HepG2 (cell line): ENCODE measurements around the gene KCTD6. TPM values are rescaled to one million over a fixed set of nuclear protein-coding genes. Genes with fewer than 3 reads are reported as not detected.

Experiments used
- FOXK2 ChIP-seq: fragments of 450-650 bp; IDR thresholded peaks from 2 replicates; pipeline ENCODE4 v1.6.1; 2016
- HNRNPL ChIP-seq: fragments of 200-400 bp; formaldehyde crosslinking; IDR thresholded peaks from 2 replicates; pipeline ENCODE4 v1.6.1; 2017; ENCODE audit warnings: mild to moderate bottlenecking, low read depth, low read length
- PPARG ChIP-seq: conservative IDR thresholded peaks from 2 replicates; pipeline ENCODE4 v1.6.1; 2016; ENCODE audit warnings: missing biosample characterization, missing genetic modification reagents
- SIN3A ChIP-seq: IDR thresholded peaks from 2 replicates; pipeline ENCODE4 v1.6.1; 2011; ENCODE audit warnings: low read depth, mild to moderate bottlenecking, control low read depth, low read length, borderline replicate concordance
- SUZ12 ChIP-seq: fragments of 150-350 bp; IDR thresholded peaks from 2 replicates; pipeline ENCODE4 v1.6.1; 2014; ENCODE audit warnings: low read depth, low read length
- ZBTB26 ChIP-seq: IDR thresholded peaks from 2 replicates; pipeline ENCODE4 v1.6.1; 2016; ENCODE audit warnings: missing compliant biosample characterization, missing genetic modification reagents, borderline replicate concordance
- ZFP62 ChIP-seq: sonication (generic); formaldehyde crosslinking; IDR thresholded peaks from 2 replicates; pipeline ENCODE4 v1.4.0; 2020; ENCODE audit warnings: missing genetic modification reagents
- ZNF101 ChIP-seq: sonication (generic); formaldehyde crosslinking; IDR thresholded peaks from 2 replicates; pipeline ENCODE4 v1.4.0; 2020; ENCODE audit warnings: mild to moderate bottlenecking, low read depth, missing genetic modification reagents, borderline replicate concordance
- ZNF256 ChIP-seq: sonication (generic); formaldehyde crosslinking; conservative IDR thresholded peaks from 2 replicates; pipeline ENCODE4 v1.4.0; 2020; ENCODE audit warnings: missing genetic modification reagents
- ZNF44 ChIP-seq: sonication (generic); formaldehyde crosslinking; IDR thresholded peaks from 2 replicates; pipeline ENCODE4 v1.5.1; 2020; ENCODE audit warnings: mild to moderate bottlenecking, missing genetic modification reagents
- ZNF652 ChIP-seq: IDR thresholded peaks from 2 replicates; pipeline ENCODE4 v1.6.1; 2016; ENCODE audit warnings: low read depth, borderline replicate concordance
- ZNF747 ChIP-seq: sonication (generic); formaldehyde crosslinking; IDR thresholded peaks from 2 replicates; pipeline ENCODE4 v1.8.1; 2023; ENCODE audit warnings: missing genetic modification reagents, mild to moderate bottlenecking, borderline replicate concordance
- ZNF768 ChIP-seq: sonication (generic); formaldehyde crosslinking; IDR thresholded peaks from 2 replicates; pipeline ENCODE4 v1.4.0; 2020; ENCODE audit warnings: missing genetic modification reagents
- ZNF772 ChIP-seq: sonication (generic); formaldehyde crosslinking; IDR thresholded peaks from 2 replicates; pipeline ENCODE4 v1.5.0; 2020; ENCODE audit warnings: mild to moderate bottlenecking, missing genetic modification reagents
- ZNF782 ChIP-seq: sonication (generic); formaldehyde crosslinking; IDR thresholded peaks from 2 replicates; pipeline ENCODE4 v1.4.0; 2020; ENCODE audit warnings: missing genetic modification reagents, mild to moderate bottlenecking, borderline replicate concordance
- ZNF784 ChIP-seq: sonication (generic); formaldehyde crosslinking; IDR thresholded peaks from 2 replicates; pipeline ENCODE4 v1.5.1; 2020; ENCODE audit warnings: missing genetic modification reagents, mild to moderate bottlenecking, borderline replicate concordance
- ZNF878 ChIP-seq: sonication (generic); formaldehyde crosslinking; IDR thresholded peaks from 2 replicates; pipeline ENCODE4 v1.8.1; 2023; ENCODE audit warnings: mild to moderate bottlenecking, missing genetic modification reagents, moderate library complexity
- polyA plus RNA-seq, 8 experiments: library from polyadenylated mRNA; depleted of rRNA in 3 of 8; stranded (reverse) in 7 of 8; unstranded in 1 of 8; fragments of >200 nt; fragmentation: Illumina TruSeq in 4 of 8; extraction: Trizol in 4 of 8; gene quantifications; 2 replicates each; pipeline versions ENCODE4 v1.2.1 to v1.2.3, GENCODE V29; 2011 to 2016; ENCODE audit warnings: low read depth in 4 of 8, missing spikeins in 1 of 8, mixed read lengths in 1 of 8; ENCODE audit not compliant: insufficient read depth in 1 of 8
- total RNA-seq, 5 experiments: library from RNA; depleted of rRNA; stranded (reverse); fragments of >200 nt; fragmentation: Illumina TruSeq; extraction: Trizol; gene quantifications; 2 replicates each; pipeline ENCODE4 v1.2.3, GENCODE V29; 2016; ENCODE audit warnings: low read depth in 1 of 5
- TF ChIP-seq, protein P1 (sequence below): sonication (generic); formaldehyde crosslinking; IDR thresholded peaks from 2 replicates; pipeline ENCODE4 v1.5.0; 2020; ENCODE audit warnings: missing genetic modification reagents
- TF ChIP-seq, protein P2 (sequence below): fragments of 450-650 bp; IDR thresholded peaks from 2 replicates; pipeline ENCODE4 v1.6.1; 2017; ENCODE audit warnings: mild to moderate bottlenecking
- TF ChIP-seq, protein P3 (sequence below): sonication (generic); formaldehyde crosslinking; IDR thresholded peaks from 2 replicates; pipeline ENCODE4 v1.5.1; 2020; ENCODE audit warnings: mild to moderate bottlenecking, missing genetic modification reagents, moderate library complexity

KCTD6 gene
- total and polyA plus RNA-seq, 2 of the 13 experiments (the other 11 are each of a cell fraction or from before 2014, with no cell fraction given): 13.4 to 14.2 TPM

DNA sequence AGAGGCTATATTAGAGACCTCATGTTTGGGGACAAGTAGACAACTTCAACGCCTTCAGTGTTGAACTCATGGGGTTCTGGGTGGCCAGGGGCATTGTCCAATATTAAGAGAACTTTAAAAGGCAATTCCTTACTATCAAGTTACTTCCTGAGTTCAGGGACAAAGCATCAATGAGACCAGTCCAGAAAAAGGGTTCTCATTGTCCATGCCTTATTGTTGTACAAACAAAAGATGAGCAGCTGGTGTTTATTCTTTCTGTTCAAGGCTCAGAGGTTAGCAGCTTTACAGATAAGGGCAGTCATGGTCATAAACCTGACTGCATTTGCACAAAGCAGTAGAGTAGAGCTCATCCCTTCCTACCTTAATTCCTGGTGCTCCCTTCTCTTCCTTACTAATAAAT lies 39.7 kb upstream of the KCTD6 start (continued):
- peak; percentile 96 for TF ChIP-seq ZBTB26 (CRISPR knock-in tag)
- TF ChIP-seq, protein P1, sequence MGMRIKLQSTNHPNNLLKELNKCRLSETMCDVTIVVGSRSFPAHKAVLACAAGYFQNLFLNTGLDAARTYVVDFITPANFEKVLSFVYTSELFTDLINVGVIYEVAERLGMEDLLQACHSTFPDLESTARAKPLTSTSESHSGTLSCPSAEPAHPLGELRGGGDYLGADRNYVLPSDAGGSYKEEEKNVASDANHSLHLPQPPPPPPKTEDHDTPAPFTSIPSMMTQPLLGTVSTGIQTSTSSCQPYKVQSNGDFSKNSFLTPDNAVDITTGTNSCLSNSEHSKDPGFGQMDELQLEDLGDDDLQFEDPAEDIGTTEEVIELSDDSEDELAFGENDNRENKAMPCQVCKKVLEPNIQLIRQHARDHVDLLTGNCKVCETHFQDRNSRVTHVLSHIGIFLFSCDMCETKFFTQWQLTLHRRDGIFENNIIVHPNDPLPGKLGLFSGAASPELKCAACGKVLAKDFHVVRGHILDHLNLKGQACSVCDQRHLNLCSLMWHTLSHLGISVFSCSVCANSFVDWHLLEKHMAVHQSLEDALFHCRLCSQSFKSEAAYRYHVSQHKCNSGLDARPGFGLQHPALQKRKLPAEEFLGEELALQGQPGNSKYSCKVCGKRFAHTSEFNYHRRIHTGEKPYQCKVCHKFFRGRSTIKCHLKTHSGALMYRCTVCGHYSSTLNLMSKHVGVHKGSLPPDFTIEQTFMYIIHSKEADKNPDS: no peak
- TF ChIP-seq ZNF782 (CRISPR knock-in tag): no peak
- no peak for TF ChIP-seq ZFP62
- TF ChIP-seq HNRNPL: no peak
- TF ChIP-seq ZNF768 (CRISPR knock-in tag): no peak
- peak; percentile 26; the same call in 1 of the 2 replicates for TF ChIP-seq FOXK2
- TF ChIP-seq SIN3A: no peak
- no peak for TF ChIP-seq SUZ12
- TF ChIP-seq ZNF747 (CRISPR knock-in tag): no peak
- TF ChIP-seq PPARG (CRISPR knock-in tag): peak; percentile 77
- no peak; the same call in 1 of the 2 replicates for TF ChIP-seq ZNF652 (CRISPR knock-in tag)
- TF ChIP-seq, protein P2, sequence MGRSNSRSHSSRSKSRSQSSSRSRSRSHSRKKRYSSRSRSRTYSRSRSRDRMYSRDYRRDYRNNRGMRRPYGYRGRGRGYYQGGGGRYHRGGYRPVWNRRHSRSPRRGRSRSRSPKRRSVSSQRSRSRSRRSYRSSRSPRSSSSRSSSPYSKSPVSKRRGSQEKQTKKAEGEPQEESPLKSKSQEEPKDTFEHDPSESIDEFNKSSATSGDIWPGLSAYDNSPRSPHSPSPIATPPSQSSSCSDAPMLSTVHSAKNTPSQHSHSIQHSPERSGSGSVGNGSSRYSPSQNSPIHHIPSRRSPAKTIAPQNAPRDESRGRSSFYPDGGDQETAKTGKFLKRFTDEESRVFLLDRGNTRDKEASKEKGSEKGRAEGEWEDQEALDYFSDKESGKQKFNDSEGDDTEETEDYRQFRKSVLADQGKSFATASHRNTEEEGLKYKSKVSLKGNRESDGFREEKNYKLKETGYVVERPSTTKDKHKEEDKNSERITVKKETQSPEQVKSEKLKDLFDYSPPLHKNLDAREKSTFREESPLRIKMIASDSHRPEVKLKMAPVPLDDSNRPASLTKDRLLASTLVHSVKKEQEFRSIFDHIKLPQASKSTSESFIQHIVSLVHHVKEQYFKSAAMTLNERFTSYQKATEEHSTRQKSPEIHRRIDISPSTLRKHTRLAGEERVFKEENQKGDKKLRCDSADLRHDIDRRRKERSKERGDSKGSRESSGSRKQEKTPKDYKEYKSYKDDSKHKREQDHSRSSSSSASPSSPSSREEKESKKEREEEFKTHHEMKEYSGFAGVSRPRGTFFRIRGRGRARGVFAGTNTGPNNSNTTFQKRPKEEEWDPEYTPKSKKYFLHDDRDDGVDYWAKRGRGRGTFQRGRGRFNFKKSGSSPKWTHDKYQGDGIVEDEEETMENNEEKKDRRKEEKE: no peak
- TF ChIP-seq ZNF784 (CRISPR knock-in tag): no peak
- no peak for TF ChIP-seq ZNF256
- TF ChIP-seq, protein P3, sequence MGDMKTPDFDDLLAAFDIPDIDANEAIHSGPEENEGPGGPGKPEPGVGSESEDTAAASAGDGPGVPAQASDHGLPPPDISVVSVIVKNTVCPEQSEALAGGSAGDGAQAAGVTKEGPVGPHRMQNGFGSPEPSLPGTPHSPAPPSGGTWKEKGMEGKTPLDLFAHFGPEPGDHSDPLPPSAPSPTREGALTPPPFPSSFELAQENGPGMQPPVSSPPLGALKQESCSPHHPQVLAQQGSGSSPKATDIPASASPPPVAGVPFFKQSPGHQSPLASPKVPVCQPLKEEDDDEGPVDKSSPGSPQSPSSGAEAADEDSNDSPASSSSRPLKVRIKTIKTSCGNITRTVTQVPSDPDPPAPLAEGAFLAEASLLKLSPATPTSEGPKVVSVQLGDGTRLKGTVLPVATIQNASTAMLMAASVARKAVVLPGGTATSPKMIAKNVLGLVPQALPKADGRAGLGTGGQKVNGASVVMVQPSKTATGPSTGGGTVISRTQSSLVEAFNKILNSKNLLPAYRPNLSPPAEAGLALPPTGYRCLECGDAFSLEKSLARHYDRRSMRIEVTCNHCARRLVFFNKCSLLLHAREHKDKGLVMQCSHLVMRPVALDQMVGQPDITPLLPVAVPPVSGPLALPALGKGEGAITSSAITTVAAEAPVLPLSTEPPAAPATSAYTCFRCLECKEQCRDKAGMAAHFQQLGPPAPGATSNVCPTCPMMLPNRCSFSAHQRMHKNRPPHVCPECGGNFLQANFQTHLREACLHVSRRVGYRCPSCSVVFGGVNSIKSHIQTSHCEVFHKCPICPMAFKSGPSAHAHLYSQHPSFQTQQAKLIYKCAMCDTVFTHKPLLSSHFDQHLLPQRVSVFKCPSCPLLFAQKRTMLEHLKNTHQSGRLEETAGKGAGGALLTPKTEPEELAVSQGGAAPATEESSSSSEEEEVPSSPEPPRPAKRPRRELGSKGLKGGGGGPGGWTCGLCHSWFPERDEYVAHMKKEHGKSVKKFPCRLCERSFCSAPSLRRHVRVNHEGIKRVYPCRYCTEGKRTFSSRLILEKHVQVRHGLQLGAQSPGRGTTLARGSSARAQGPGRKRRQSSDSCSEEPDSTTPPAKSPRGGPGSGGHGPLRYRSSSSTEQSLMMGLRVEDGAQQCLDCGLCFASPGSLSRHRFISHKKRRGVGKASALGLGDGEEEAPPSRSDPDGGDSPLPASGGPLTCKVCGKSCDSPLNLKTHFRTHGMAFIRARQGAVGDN (CRISPR knock-in tag): no peak
- TF ChIP-seq ZNF878 (CRISPR knock-in tag): peak; percentile 65; the same call in 1 of the 2 replicates
- TF ChIP-seq ZNF44 (CRISPR knock-in tag): no peak
- no peak for TF ChIP-seq ZNF101 (CRISPR knock-in tag)
- TF ChIP-seq ZNF772 (CRISPR knock-in tag): peak; percentile 55
